Stimulated activated effector memory CD8-positive, alpha-beta T cell treated with anti-CD3 and anti-CD28 coated beads, Interleukin-12 subunit alpha, Interleukin-12 subunit beta, amount 100 ng/mL, for 72 hours (primary cell): ENCODE measurements around the gene ANKMY2.
A peak's percentile ranks its signal among the peaks of the same experiment; 100 is the strongest.
"Not testable (repeated sequence)": the region's sequence is repeated elsewhere in the genome, so short reads cannot be mapped to it uniquely, and the experiment has no call there.

ENCODE experiments used
- ATAC-seq: fragments of 150-1000 bp; cut with Tn5 transposase; 2 replicates; pipeline ENCODE4 v1.10.0; 2021
- DNase-seq, 2 donors: peaks; one replicate each; pipeline ENCODE4 v3.0.0; 2021 to 2022; ENCODE audit warnings: low spot score in 2 of 2
- H3K27ac Mint-ChIP-seq: one replicate; pipeline ENCODE4 v1.8.0; 2022; ENCODE audit warnings: mild to moderate bottlenecking, mixed read lengths
- H3K36me3 Mint-ChIP-seq: one replicate; pipeline ENCODE4 v1.8.0; 2022; ENCODE audit warnings: mild to moderate bottlenecking, mixed read lengths
- H3K4me1 Mint-ChIP-seq: one replicate; pipeline ENCODE4 v1.8.0; 2022; ENCODE audit warnings: mixed read lengths
- H3K4me3 Mint-ChIP-seq: one replicate; pipeline ENCODE4 v1.8.0; 2022; ENCODE audit warnings: mild to moderate bottlenecking, mixed read lengths
- H3K9me3 Mint-ChIP-seq: one replicate; pipeline ENCODE4 v1.8.0; 2022; ENCODE audit warnings: mixed read lengths

Gene ANKMY2

DNA sequence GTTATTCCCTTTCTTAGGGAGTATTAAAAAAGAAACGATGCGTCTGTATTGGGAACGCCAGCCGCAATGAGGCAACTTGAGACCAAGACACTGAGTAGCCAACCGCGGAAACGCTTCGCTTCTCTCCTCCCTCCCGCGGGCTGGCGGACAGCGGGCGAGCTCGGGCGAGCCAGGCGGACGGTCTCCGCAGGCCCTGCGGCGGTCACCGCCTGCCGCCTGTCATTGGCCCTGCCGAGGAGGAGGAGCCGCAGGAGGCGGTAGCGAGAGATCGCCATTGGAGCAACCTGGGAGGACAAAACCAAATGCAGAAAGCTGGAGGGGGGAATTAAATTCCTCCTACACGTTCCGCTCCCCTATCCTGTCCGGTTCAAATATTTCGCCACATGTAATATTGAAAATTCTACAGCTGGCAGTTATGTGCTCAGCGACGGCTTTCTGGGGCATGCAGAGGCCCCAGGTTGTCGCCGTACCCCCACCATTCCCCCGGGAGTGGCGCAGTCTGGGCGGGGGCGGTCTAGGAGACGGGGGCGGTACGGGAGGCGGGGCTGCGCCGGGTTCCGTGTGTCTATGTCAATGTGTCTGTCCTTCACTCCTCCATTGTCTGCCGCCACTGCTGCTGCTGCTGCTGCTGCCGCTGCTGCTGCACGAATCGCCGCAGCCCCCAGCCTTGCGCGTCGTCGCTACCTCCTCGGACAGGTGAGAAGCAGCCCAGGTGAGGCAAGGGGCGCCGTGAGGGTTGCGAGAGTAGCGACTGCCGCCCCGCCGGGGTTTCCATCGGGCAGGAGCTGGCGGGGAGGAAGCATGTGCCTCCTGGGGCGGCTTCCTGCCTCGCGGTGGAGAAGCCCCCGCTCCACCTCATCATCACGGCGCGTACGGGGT is at the start of gene ANKMY2, which contains the start of gene BZW2:
TSS of gene ANKMY2 (minus strand) at position 162 of the 879 bp plus-strand sequence. CDS start 181 bp downstream, outside the sequence.
TSS of gene BZW2 (plus strand) at position 589 of the 879 bp plus-strand sequence. CDS start 19,263 bp downstream, outside the sequence.
- H3K27ac Mint-ChIP-seq, result peak within 1 kb of the TSS; percentile 99
- ATAC-seq (peak; percentile 95), DNase-seq (peak; percentile 81 to 94)
- H3K36me3 Mint-ChIP-seq, result peaks cover 33% of the 10 kb centered on the region
- H3K9me3 Mint-ChIP-seq, result no peaks in the 10 kb centered on the region
- H3K4me3 Mint-ChIP-seq, result peak within 1 kb of the TSS; percentile 93
- peaks cover 60% of the 10 kb centered on the region for H3K4me1 Mint-ChIP-seq

DNA sequence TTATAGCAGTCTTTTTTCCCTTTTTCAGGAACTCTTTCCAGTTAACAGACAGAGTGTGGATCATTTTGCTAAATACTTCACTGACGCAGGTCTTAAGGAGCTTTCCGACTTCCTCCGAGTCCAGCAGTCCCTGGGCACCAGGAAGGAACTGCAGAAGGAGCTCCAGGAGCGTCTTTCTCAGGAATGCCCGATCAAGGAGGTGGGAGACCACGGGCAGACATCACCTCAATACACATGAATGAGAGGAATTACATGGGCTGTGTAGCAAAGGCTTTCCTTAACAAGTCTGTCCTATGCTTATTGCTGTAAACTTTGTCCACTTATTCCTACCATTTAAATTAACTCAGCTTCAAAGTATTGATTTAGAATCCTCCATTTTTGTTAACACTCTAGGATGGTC is 49.3 kb upstream of the ANKMY2 start:
- Mint-ChIP-seq H3K36me3 (peaks cover 100% of the 10 kb centered on the region), H3K4me1 (no peaks in the 10 kb centered on the region), H3K27ac (no peak overlapping the region)

DNA sequence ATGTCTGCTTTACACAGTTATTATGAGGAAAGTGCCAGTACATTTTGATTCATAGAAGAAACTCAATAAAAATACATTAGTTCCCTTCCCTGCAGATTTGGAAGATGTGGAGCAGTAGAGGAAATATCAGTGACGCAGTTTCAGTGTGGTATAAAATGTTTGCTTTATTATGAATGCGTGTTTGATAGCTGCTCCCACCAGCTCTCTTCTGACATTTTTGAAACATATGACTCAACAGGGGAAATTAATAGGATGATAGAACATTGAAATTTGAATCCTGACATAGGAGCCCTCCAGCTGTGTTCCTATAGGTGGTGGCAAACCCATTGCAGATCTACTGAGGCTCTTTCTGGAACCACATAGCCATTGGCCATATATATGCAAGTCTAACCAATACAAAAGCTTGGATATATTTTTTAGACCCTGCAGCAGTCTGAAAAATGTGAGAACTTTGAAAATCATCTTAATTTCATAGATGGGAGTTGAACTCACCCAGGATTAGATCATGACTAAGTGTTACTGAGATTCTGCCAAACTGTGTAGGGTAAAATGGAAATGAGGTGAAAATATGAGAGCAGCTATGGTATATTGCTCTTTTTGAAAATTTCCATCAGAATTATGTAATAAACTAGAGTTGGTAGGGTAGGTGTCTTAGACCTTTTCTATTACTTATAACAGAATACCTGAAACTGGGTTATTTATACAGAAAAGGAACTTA is 48.2 kb upstream of the ANKMY2 start:
- Mint-ChIP-seq H3K4me1 (no peaks in the 10 kb centered on the region), H3K4me3 (no peak overlapping the region), H3K9me3 (no peaks in the 10 kb centered on the region), H3K36me3 (peaks cover 98% of the 10 kb centered on the region), H3K27ac (no peak overlapping the region)
- ATAC-seq (no peak), DNase-seq (no peak)

More for the DNA sequence above, 49.3 kb upstream of the ANKMY2 start:
- Mint-ChIP-seq H3K4me3 (no peak overlapping the region), H3K9me3 (no peaks in the 10 kb centered on the region)
- ATAC-seq (no peak), DNase-seq (no peak)

DNA sequence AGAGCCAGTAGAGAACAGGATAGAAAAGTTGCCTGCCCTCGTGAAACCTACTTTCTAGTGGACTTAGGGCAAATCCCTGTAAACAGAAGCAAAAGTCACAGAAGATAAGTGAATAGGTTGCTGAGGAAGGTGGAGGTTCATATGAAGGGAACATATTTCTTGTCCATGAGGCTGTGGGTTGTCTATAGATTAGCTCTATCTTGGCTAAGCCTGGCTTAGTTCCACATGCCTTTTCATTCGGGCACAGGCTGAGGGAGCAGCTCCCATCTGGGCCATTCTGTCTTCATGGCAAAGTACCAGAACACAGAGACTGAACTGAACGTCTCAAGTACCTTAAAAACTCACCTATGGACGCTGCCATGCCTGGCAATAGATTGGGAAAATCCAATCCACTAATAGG is 45.7 kb upstream of the ANKMY2 start:
- Mint-ChIP-seq H3K4me1 (no peaks in the 10 kb centered on the region), H3K9me3 (no peaks in the 10 kb centered on the region), H3K27ac (no peak overlapping the region), H3K4me3 (no peak overlapping the region), H3K36me3 (peaks cover 83% of the 10 kb centered on the region)
- DNase-seq, result no peak
- ATAC-seq, result no peak

DNA sequence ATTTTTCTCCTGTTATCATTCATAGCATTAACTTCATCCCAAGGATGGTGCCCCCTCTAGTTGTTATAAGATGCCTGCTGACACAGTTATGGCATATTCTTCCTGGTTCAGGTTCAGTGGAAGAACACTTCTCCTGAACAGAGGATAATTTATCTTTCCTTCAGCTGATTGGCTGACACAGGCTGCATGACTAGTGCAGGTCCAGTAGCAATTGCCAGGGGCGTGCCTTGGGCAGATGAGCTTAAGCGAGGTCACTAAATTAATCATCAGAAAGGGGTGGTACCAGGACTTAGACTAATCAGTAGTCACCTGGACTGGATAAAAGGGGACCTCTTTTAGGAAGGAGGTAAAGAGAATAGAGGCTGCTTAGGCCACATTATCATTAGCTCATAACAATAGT is 42.7 kb upstream of the ANKMY2 start:
- ATAC-seq, result peak; percentile 55
- Mint-ChIP-seq H3K27ac (no peak overlapping the region), H3K4me3 (no peak overlapping the region), H3K36me3 (peaks cover 83% of the 10 kb centered on the region), H3K4me1 (no peaks in the 10 kb centered on the region), H3K9me3 (no peaks in the 10 kb centered on the region)
- DNase-seq, result no peak

DNA sequence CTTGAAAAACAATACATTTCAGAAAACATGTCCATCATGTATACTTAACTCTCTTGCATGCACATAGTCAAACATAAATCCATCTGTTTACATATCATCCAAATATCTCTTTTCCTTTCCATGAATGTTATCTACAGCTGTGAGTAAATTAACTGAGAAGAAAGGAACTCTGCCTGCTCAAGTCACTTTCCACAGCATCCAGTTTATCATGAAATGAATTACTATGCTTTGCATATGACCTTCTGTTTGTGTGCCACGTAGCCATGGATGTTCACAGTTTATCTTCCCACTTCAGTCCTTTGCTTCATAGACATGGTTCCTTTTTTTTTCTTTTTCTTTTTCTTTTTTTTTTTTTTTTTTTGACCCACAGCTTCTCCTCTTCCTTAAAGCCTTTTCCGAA is 40.0 kb upstream of the ANKMY2 start:
- Mint-ChIP-seq H3K36me3 (peaks cover 83% of the 10 kb centered on the region), H3K4me1 (no peaks in the 10 kb centered on the region), H3K4me3 (no peak overlapping the region), H3K9me3 (no peaks in the 10 kb centered on the region), H3K27ac (no peak overlapping the region)
- ATAC-seq, result no peak
- DNase-seq, result no peak

DNA sequence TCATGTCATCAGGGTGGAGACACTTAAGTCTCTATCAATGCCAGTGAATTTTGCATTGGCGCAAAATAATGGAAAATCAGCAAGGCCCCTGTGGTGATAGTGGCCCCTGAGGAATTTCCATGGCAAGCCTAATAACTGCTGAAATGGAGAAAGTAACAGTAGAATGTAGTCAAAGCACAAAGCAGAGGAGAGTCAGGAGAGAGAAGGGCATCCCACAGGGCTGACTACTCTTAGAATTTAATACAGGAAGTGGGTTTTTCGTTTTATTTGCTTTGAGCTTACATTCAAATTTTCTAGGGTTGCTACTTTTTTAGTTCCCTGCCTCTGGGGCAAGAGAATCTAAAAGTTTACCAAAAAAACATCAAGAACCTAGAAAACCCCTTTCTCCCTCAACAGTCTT is 39.4 kb upstream of the ANKMY2 start:
- peaks cover 83% of the 10 kb centered on the region for H3K36me3 Mint-ChIP-seq
- H3K4me3 Mint-ChIP-seq, result no peak overlapping the region
- no peaks in the 10 kb centered on the region for H3K9me3 Mint-ChIP-seq
- H3K4me1 Mint-ChIP-seq, result no peaks in the 10 kb centered on the region
- H3K27ac Mint-ChIP-seq, result no peak overlapping the region
- ATAC-seq (no peak), DNase-seq (no peak)

DNA sequence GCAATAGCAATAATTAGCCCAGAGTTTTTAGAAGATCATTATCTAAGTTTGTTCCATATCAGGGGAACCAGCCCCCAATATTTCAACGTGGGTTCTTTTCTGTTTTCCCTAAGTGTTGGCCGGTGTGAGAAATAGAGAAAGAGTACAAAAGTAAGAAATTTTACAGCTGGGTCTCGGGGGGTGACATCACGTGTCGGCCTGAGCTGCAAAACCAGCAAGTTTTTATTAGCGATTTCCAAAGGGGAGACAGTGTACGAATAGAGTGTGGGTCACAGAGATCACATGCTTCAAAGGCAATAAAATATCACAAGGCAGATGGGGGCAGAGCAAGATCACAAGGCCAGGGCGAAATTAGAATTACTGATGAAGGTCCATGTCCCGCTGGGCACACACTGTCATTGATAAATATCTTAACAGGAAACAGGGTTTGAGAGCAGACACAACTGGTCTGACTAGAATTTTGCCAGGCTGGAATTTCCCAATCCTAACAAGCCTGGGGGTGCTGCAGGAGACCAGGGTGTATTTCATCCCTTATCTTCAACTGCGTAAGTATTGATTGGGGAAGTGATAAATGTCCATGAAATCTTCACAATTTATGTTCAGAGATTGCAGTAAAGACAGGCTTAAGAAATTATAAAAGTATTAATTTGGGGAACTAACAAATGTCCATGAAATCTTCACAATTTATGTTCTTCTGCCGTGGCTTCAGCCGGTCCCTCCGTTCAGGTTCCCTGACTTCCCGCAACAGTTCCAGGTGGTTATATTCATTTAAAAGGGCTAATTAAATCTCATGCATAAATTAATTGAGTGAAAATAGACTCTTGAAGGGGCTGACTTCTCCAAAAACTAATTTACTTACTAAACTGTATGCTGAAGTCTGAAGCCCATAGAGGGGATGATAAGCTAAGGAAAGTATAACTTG is 33.4 kb upstream of the ANKMY2 start:
- H3K27ac Mint-ChIP-seq, DNase-seq, H3K4me3 Mint-ChIP-seq, ATAC-seq, H3K4me1 Mint-ChIP-seq, H3K9me3 Mint-ChIP-seq: not testable (repeated sequence)
- H3K36me3 Mint-ChIP-seq, result peaks cover 100% of the 10 kb centered on the region

DNA sequence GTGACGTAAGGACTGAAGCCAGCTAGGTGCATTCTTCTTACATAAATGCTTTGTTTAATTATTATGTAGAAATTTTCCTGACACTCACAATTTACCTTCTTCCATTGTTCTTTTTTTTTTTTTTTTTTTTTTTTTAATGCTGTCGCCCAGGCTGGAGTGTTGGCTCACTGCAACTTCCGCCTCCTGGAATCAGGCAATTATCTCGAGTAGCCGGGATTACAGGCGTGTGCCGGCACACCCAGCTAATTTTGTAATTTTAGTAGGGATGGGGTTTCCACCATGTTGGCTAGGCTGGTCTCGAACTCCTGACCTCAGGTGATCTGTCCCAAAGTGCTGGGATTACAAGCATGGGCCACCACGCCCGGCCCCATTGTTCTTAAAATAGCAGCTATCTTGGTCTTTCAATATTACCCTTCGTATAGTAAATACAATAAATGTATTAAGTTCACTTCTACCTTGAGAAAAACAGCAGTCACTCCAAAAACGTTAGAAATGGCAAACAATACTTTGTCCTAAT is 32.5 kb upstream of the ANKMY2 start:
- no peak overlapping the region for H3K27ac Mint-ChIP-seq
- H3K36me3 Mint-ChIP-seq, result peaks cover 93% of the 10 kb centered on the region
- H3K9me3 Mint-ChIP-seq, result no peaks in the 10 kb centered on the region
- ATAC-seq (no peak), DNase-seq (no peak)
- H3K4me3 Mint-ChIP-seq, result no peak overlapping the region
- H3K4me1 Mint-ChIP-seq, result no peaks in the 10 kb centered on the region

DNA sequence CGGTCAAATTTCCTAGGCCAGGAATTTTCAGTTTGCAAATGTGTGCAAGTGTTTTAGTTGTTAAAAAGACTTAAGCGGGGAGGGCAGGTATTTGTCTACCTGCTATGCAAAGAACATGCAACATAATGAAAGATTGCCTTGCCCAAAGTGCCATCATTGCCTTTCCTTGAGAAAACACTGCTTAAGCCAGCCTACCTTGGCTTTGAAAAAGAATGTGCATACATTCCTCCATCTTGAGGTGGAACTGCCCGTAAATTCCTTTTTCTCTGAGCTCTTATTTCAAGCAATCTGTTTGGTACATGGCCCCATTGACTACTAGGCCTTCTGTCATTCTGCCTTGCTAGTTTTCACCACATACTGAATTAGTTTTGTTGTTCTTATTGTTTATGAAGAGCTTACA is 29.7 kb upstream of the ANKMY2 start:
- ATAC-seq (no peak), DNase-seq (no peak)
- Mint-ChIP-seq H3K36me3 (peaks cover 71% of the 10 kb centered on the region), H3K4me1 (peaks cover 10% of the 10 kb centered on the region), H3K9me3 (no peaks in the 10 kb centered on the region), H3K4me3 (no peak overlapping the region), H3K27ac (no peak overlapping the region)

DNA sequence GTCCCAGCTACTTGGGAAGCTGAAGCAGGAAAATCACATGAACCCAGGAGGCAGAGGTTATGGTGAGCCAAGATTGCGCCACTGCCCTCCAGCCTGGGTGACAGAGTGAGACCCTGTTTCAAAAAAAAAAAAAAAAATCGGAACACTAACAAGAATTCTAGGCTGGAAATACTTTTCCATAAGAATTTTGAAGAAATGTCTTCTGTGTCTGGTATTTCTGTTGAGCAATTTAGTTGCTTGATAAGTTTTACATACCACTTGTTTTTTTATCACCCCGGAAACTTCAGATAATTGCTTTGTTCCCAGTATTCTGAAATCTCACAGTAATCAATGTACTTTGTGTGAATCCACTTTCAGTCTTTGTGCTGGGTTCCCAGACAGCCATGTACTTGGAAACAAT is 26.3 kb upstream of the ANKMY2 start:
- no peaks in the 10 kb centered on the region for H3K9me3 Mint-ChIP-seq
- peaks cover 65% of the 10 kb centered on the region for H3K36me3 Mint-ChIP-seq
- DNase-seq (no peak), ATAC-seq (no peak)
- H3K27ac Mint-ChIP-seq, result no peak overlapping the region
- H3K4me3 Mint-ChIP-seq, result no peak overlapping the region
- peaks cover 10% of the 10 kb centered on the region for H3K4me1 Mint-ChIP-seq

DNA sequence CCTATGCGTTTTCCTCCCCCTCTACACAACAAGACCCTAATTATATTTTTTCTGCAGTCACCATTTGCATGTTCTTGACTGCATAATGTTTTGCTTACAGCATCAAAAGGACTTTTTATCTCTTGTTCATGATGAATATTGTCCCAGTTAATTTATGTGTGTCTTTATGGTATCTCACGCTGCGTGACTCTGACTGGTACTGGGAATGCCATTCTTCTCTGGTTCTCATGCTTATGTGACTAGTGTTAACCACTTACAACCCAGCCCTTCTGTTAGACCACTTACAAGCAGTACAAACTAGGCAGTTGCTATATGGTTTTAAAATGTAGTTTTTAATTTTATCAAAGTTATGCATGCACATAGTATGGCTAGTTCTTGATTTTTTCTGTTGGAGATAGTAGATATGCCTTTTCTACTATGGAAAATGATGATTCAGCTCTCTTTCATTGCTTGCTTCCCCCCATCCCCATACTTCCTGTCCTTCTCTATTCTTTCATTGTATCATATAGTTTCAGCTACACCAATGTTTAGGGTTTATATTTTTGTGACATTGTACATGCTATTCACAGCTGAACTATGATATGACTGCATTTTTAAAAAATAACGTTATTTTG is 25.3 kb upstream of the ANKMY2 start:
- H3K27ac Mint-ChIP-seq, result no peak overlapping the region
- no peaks in the 10 kb centered on the region for H3K9me3 Mint-ChIP-seq
- H3K4me1 Mint-ChIP-seq, result peaks cover 10% of the 10 kb centered on the region
- H3K4me3 Mint-ChIP-seq, result no peak overlapping the region
- no peak for DNase-seq
- peaks cover 64% of the 10 kb centered on the region for H3K36me3 Mint-ChIP-seq
- ATAC-seq, result no peak

DNA sequence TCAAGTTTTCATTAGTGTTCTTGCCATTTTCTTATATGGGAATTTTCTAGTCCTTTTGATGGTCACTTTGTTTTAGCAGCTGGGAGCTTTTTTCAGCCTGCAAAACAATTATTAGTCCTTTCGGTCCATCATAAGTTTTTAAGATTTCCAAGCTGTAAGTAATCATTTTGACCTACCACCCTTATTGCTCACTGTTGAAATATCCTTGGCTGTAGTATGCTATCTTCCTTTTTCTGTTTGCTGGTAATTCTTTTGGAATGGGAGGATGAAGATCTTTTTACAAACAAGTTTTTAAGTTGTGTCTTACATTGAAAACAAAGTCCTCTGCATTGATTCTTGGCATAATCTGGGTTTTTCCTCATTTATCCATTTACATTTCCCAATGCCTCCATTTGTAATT is 24.5 kb upstream of the ANKMY2 start:
- peaks cover 64% of the 10 kb centered on the region for H3K36me3 Mint-ChIP-seq
- no peak overlapping the region for H3K27ac Mint-ChIP-seq
- ATAC-seq, result no peak
- no peak for DNase-seq
- H3K9me3 Mint-ChIP-seq, result no peaks in the 10 kb centered on the region
- H3K4me1 Mint-ChIP-seq, result peaks cover 10% of the 10 kb centered on the region
- no peak overlapping the region for H3K4me3 Mint-ChIP-seq

DNA sequence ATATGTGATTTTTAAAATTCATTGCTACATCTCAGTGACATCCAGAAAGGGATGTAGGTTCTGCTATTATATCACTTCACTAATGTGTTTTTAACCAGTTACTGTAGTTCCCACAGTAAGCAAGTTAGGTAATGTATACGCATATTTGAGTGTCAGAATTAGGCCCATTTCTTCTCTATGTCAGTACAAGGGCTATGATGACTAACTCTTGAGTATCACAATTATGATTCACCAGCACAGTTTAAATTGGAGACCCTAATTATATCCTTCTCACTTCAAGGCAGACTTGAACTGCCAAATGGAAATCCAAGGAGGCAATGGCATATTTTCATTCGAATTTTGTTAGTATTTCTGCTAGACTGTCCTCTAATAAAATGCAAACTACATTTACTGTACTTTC is 24.0 kb upstream of the ANKMY2 start:
- Mint-ChIP-seq H3K27ac (no peak overlapping the region), H3K4me1 (peaks cover 10% of the 10 kb centered on the region), H3K36me3 (peaks cover 61% of the 10 kb centered on the region), H3K9me3 (no peaks in the 10 kb centered on the region), H3K4me3 (no peak overlapping the region)
- ATAC-seq (no peak), DNase-seq (no peak)
